H9 (cell line): Measurements from ENCODE around the gene ARAP1. TPM values are rescaled to one million over a fixed set of nuclear protein-coding genes. Genes with fewer than 3 reads are reported as not detected.

Source experiments
- DNase-seq: peaks from one replicate; pipeline ENCODE4 v3.0.0-alpha.2; 2017
- H2AFZ ChIP-seq: one replicate; pipeline ENCODE4 v1.6.1; 2013; ENCODE audit warnings: mild to moderate bottlenecking, low read length, control low read depth, moderate library complexity
- H2AK5ac ChIP-seq: 2 replicates; pipeline ENCODE4 v1.6.1; 2013; ENCODE audit warnings: low read length, control low read depth, mixed read lengths; ENCODE audit not compliant: insufficient read length
- H2BK120ac ChIP-seq: one replicate; pipeline ENCODE4 v1.6.1; 2013; ENCODE audit warnings: low read depth, mild to moderate bottlenecking, low read length, control low read depth, inconsistent platforms; ENCODE audit not compliant: poor library complexity, severe bottlenecking
- H2BK12ac ChIP-seq: 2 replicates; pipeline ENCODE4 v1.6.1; 2013; ENCODE audit warnings: low read length, control low read depth, mixed read lengths, low read depth; ENCODE audit not compliant: insufficient read length
- H2BK15ac ChIP-seq: 2 replicates; pipeline ENCODE4 v1.6.1; 2013; ENCODE audit warnings: low read depth, low read length, control low read depth
- H2BK20ac ChIP-seq: one replicate; pipeline ENCODE4 v1.6.1; 2013; ENCODE audit warnings: low read depth, mild to moderate bottlenecking, low read length, control low read depth, inconsistent platforms; ENCODE audit not compliant: poor library complexity, severe bottlenecking
- H2BK5ac ChIP-seq: 2 replicates; pipeline ENCODE4 v1.6.1; 2013; ENCODE audit warnings: low read length, control low read depth, mixed read lengths; ENCODE audit not compliant: insufficient read length
- H3K14ac ChIP-seq: 2 replicates; pipeline ENCODE4 v1.6.1; 2013; ENCODE audit warnings: low read length, control low read depth; ENCODE audit not compliant: insufficient read depth
- H3K18ac ChIP-seq: 2 replicates; pipeline ENCODE4 v1.6.1; 2013; ENCODE audit warnings: low read depth, mild to moderate bottlenecking, mixed read lengths, low read length, control low read depth; ENCODE audit not compliant: insufficient read length
- H3K23ac ChIP-seq: 2 replicates; pipeline ENCODE4 v1.6.1; 2013; ENCODE audit warnings: low read length, control low read depth, mixed read lengths, low read depth; ENCODE audit not compliant: insufficient read length
- H3K23me2 ChIP-seq: 2 replicates; pipeline ENCODE4 v1.6.1; 2013; ENCODE audit warnings: low read depth, mild to moderate bottlenecking, mixed read lengths, low read length, control low read depth; ENCODE audit not compliant: insufficient read length, poor library complexity, severe bottlenecking
- H3K27ac ChIP-seq: 2 replicates; pipeline ENCODE4 v1.5.1; 2013; ENCODE audit warnings: low read length, control low read depth, mixed read lengths, low read depth; ENCODE audit not compliant: insufficient read length
- H3K27me3 ChIP-seq: 2 replicates; pipeline ENCODE4 v1.6.1; 2013; ENCODE audit warnings: low read length, control low read depth, inconsistent platforms; ENCODE audit not compliant: insufficient read depth
- H3K4ac ChIP-seq: 2 replicates; pipeline ENCODE4 v1.6.1; 2013; ENCODE audit warnings: low read depth, mild to moderate bottlenecking, control low read depth, inconsistent platforms, low read length, moderate library complexity
- H3K4me1 ChIP-seq: 2 replicates; pipeline ENCODE4 v1.6.1; 2013; ENCODE audit warnings: low read length, control low read depth, inconsistent platforms; ENCODE audit not compliant: insufficient read depth
- H3K4me2 ChIP-seq: 2 replicates; pipeline ENCODE4 v1.6.1; 2013; ENCODE audit warnings: low read length, control low read depth, mixed read lengths; ENCODE audit not compliant: insufficient read length, insufficient read depth
- H3K56ac ChIP-seq: 2 replicates; pipeline ENCODE4 v1.6.1; 2013; ENCODE audit warnings: low read depth, mild to moderate bottlenecking, mixed read lengths, low read length, control low read depth; ENCODE audit not compliant: insufficient read length
- H3K79me1 ChIP-seq: 2 replicates; pipeline ENCODE4 v1.6.1; 2013; ENCODE audit warnings: low read depth, mild to moderate bottlenecking, moderate library complexity, low read length, control low read depth, inconsistent platforms; ENCODE audit not compliant: insufficient read depth, poor library complexity, severe bottlenecking
- H3K79me2 ChIP-seq: 2 replicates; pipeline ENCODE4 v1.6.1; 2013; ENCODE audit warnings: low read length, control low read depth, inconsistent platforms; ENCODE audit not compliant: insufficient read depth
- H3K9ac ChIP-seq: 2 replicates; pipeline ENCODE4 v1.6.1; 2013; ENCODE audit warnings: low read length, control low read depth, mixed read lengths; ENCODE audit not compliant: insufficient read length; ENCODE audit errors: extremely low read depth
- H3K9me3 ChIP-seq: one replicate; pipeline ENCODE4 v1.6.1; 2013; ENCODE audit warnings: low read depth, low read length, inconsistent platforms; ENCODE audit not compliant: control insufficient read depth
- H3T11ph ChIP-seq: one replicate; pipeline ENCODE4 v1.6.1; 2013; ENCODE audit warnings: mild to moderate bottlenecking, low read length, control low read depth, inconsistent platforms
- H4K20me1 ChIP-seq: one replicate; pipeline ENCODE4 v1.6.1; 2013; ENCODE audit not compliant: control insufficient read depth, insufficient read length, insufficient read depth
- H4K5ac ChIP-seq: 2 replicates; pipeline ENCODE4 v1.6.1; 2013; ENCODE audit warnings: low read depth, mild to moderate bottlenecking, mixed read lengths, low read length, control low read depth; ENCODE audit not compliant: insufficient read length
- H4K8ac ChIP-seq: replicated peaks from 2 replicates; pipeline ENCODE4 v1.6.1; 2013; ENCODE audit warnings: low read length, control low read depth, mixed read lengths, low read depth; ENCODE audit not compliant: insufficient read length
- H4K91ac ChIP-seq: 2 replicates; pipeline ENCODE4 v1.6.1; 2013; ENCODE audit warnings: low read depth, mild to moderate bottlenecking, moderate library complexity, mixed read lengths, low read length, control low read depth; ENCODE audit not compliant: insufficient read length
- H3K27ac Mint-ChIP-seq, 3 experiments: 2 replicates in 2 of 3; 3 replicates in 1 of 3; pipeline ENCODE4 v1.8.0; 2020 to 2021; ENCODE audit warnings: mixed read lengths in 3 of 3, mild to moderate bottlenecking in 1 of 3, moderate library complexity in 1 of 3
- H3K27me3 Mint-ChIP-seq: 2 replicates; pipeline ENCODE4 v1.8.0; 2021; ENCODE audit warnings: low read depth, mild to moderate bottlenecking, moderate library complexity, mixed read lengths
- H3K36me3 Mint-ChIP-seq, 3 experiments: 2 replicates in 2 of 3; 3 replicates in 1 of 3; pipeline ENCODE4 v1.8.0; 2020 to 2021; ENCODE audit warnings: low read depth in 3 of 3, mixed read lengths in 3 of 3; ENCODE audit not compliant: insufficient read depth in 1 of 3
- H3K4me1 Mint-ChIP-seq, 2 experiments: 2 replicates each; pipeline ENCODE4 v1.8.0; 2020; ENCODE audit warnings: mixed read lengths in 2 of 2
- H3K4me3 Mint-ChIP-seq, 2 experiments: 2 replicates in 1 of 2; 3 replicates in 1 of 2; pipeline ENCODE4 v1.8.0; 2020 to 2021; ENCODE audit warnings: mild to moderate bottlenecking in 2 of 2, mixed read lengths in 2 of 2, moderate library complexity in 1 of 2
- H3K9me3 Mint-ChIP-seq, 2 experiments: 2 replicates in 1 of 2; 3 replicates in 1 of 2; pipeline ENCODE4 v1.8.0; 2020; ENCODE audit warnings: mild to moderate bottlenecking in 2 of 2, mixed read lengths in 2 of 2, moderate library complexity in 1 of 2
- WGBS: extraction: QIAGEN DNeasy Blood & Tissue Kit; methylation state at CpG from one replicate; pipeline ENCODE4 v1.1.7; 2013; ENCODE audit warnings: missing lambda C conversion rate, low lambda C conversion rate, mixed read lengths; ENCODE audit not compliant: insufficient read length; ENCODE audit errors: extremely low coverage; 5-methylcytosine and 5-hydroxymethylcytosine counted together
- total RNA-seq: library from RNA; stranded (reverse); gene quantifications from 2 replicates; pipeline ENCODE4 v1.2.1, GENCODE V29; 2021
- TF ChIP-seq, protein P1 (sequence below): fragments of 200-600 bp; sonication (generic); conservative IDR thresholded peaks from 3 replicates; pipeline ENCODE4 v1.8.0; 2021; ENCODE audit warnings: antibody characterized with exemption, mild to moderate bottlenecking

Gene ARAP1
- total RNA-seq, 1 experiment from 2014 or later: 59.4 TPM

DNA sequence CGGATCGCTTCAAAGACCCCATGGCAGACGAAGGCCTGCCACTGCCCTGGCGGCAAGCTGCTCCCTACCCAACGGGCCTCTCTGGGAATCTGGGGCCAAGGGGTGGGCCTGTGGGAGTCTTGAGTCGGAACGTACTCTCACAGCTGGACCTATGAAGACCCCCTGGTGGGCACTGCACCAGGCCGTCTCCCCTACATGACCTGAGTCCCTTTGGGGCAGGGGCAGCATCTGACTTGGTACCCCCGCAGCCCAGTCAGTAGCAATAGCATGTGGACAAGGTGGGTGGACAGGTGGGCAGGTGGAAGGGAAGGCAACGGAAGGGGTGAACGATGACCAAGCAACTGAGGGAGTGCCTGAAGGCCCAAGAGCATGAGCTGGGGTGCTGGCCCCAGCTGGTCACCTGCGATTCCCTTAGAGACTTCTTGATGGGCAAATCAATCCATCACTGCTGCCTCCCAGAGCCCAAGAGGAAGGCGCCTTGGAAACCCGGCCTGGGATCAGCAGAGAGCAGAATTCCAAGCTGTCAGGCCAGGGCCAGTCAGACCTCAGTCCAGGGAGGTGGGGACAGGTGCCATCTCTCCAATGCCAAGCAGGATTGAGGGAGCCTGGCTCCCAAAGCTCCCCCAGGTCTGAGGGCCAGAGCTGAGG is 35.3 kb downstream of the ARAP1 start:
- Histone ChIP-seq H3K4me1 (no peaks in the 10 kb centered on the region), H3K27me3 (no peaks in the 10 kb centered on the region), H2AK5ac (no peak overlapping the region), H2BK12ac (no peak overlapping the region), H4K5ac (no peak overlapping the region), H3K14ac (no peak overlapping the region), H3K27ac (no peak overlapping the region), H2AFZ (no peak overlapping the region), H3K9me3 (no peaks in the 10 kb centered on the region), H4K91ac (no peak overlapping the region), H3K56ac (no peak overlapping the region), H3K23me2 (no peaks in the 10 kb centered on the region), H4K20me1 (no peaks in the 10 kb centered on the region), H2BK20ac (no peak overlapping the region), H2BK15ac (no peak overlapping the region), H3K79me1 (peaks cover 4% of the 10 kb centered on the region), H3K4me2 (no peak overlapping the region), H3K18ac (no peak overlapping the region), H3K79me2 (no peaks in the 10 kb centered on the region; the same call in 1 of the 2 replicates), H3K9ac (no peak overlapping the region), H4K8ac (no peak overlapping the region), H2BK120ac (no peak overlapping the region), H2BK5ac (no peak overlapping the region), H3K4ac (no peak overlapping the region), H3T11ph (no peak overlapping the region), H3K23ac (no peak overlapping the region)
- H3K4me1 Mint-ChIP-seq: peaks cover 6 to 28% of the 10 kb centered on the region in 2 experiments
- no peak for DNase-seq
- H3K9me3 Mint-ChIP-seq: no peaks in the 10 kb centered on the region
- H3K36me3 Mint-ChIP-seq: peaks cover 0 to 15% (median 6%) of the 10 kb centered on the region in 3 experiments; a peak in 3 of 7 replicates
- H3K27ac Mint-ChIP-seq: no peak overlapping the region
- no peak overlapping the region for H3K4me3 Mint-ChIP-seq
- TF ChIP-seq, protein P1, sequence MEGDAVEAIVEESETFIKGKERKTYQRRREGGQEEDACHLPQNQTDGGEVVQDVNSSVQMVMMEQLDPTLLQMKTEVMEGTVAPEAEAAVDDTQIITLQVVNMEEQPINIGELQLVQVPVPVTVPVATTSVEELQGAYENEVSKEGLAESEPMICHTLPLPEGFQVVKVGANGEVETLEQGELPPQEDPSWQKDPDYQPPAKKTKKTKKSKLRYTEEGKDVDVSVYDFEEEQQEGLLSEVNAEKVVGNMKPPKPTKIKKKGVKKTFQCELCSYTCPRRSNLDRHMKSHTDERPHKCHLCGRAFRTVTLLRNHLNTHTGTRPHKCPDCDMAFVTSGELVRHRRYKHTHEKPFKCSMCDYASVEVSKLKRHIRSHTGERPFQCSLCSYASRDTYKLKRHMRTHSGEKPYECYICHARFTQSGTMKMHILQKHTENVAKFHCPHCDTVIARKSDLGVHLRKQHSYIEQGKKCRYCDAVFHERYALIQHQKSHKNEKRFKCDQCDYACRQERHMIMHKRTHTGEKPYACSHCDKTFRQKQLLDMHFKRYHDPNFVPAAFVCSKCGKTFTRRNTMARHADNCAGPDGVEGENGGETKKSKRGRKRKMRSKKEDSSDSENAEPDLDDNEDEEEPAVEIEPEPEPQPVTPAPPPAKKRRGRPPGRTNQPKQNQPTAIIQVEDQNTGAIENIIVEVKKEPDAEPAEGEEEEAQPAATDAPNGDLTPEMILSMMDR: no peak
- no CpG with 5 or more reads among the region's 14 CpGs for WGBS
- no peaks in the 10 kb centered on the region for H3K27me3 Mint-ChIP-seq
